HG03159 (cell line): Measurements from ENCODE around the gene RNU6-9.

Experiments used
- ATAC-seq: cut with Tn5 transposase; IDR thresholded peaks from one replicate; pipeline ENCODE4 v1.9.1; 2021; ENCODE audit warnings: mild to moderate bottlenecking, moderate library complexity; ENCODE audit not compliant: unreplicated experiment

RNU6-9 gene

GRCh38 chr19:861141-861755 lies 32.0 kb upstream of the RNU6-9 start:
- ATAC-seq = no peak

- ATAC-seq = no peak
Measured at GRCh38 chr19:861756-862580, 31.3 kb upstream of the RNU6-9 start.

- ATAC-seq = no peak
Measured at GRCh38 chr19:862581-863314, 30.5 kb upstream of the RNU6-9 start.

- ATAC-seq = no peak
Measured at GRCh38 chr19:863315-863620, 30.0 kb upstream of the RNU6-9 start.

- no peak for ATAC-seq
Measured at GRCh38 chr19:866769-867300, 26.4 kb upstream of the RNU6-9 start.

- ATAC-seq = no peak
Measured at GRCh38 chr19:867301-867793, 25.9 kb upstream of the RNU6-9 start.

GRCh38 chr19:867855-868457 lies 25.3 kb upstream of the RNU6-9 start:
- no peak for ATAC-seq

GRCh38 chr19:868458-869244 lies 24.6 kb upstream of the RNU6-9 start:
- ATAC-seq = no peak

GRCh38 chr19:869245-870177 lies 23.8 kb upstream of the RNU6-9 start:
- no peak for ATAC-seq

GRCh38 chr19:870314-870713 lies 23.0 kb upstream of the RNU6-9 start:
- no peak for ATAC-seq

GRCh38 chr19:870963-871401 lies 22.3 kb upstream of the RNU6-9 start:
- no peak for ATAC-seq

GRCh38 chr19:871446-872265 lies 21.6 kb upstream of the RNU6-9 start:
- ATAC-seq = no peak

GRCh38 chr19:872266-872951 lies 20.9 kb upstream of the RNU6-9 start:
- no peak for ATAC-seq

GRCh38 chr19:873084-873483 lies 20.2 kb upstream of the RNU6-9 start:
- no peak for ATAC-seq

GRCh38 chr19:873561-874041 lies 19.7 kb upstream of the RNU6-9 start:
- ATAC-seq = no peak

GRCh38 chr19:875265-875879 lies 17.9 kb upstream of the RNU6-9 start:
- ATAC-seq = no peak

GRCh38 chr19:876089-876488 lies 17.2 kb upstream of the RNU6-9 start:
- no peak for ATAC-seq
